Measurements from ENCODE around the gene TTLL10.

- TF ChIP-seq, protein P1, sequence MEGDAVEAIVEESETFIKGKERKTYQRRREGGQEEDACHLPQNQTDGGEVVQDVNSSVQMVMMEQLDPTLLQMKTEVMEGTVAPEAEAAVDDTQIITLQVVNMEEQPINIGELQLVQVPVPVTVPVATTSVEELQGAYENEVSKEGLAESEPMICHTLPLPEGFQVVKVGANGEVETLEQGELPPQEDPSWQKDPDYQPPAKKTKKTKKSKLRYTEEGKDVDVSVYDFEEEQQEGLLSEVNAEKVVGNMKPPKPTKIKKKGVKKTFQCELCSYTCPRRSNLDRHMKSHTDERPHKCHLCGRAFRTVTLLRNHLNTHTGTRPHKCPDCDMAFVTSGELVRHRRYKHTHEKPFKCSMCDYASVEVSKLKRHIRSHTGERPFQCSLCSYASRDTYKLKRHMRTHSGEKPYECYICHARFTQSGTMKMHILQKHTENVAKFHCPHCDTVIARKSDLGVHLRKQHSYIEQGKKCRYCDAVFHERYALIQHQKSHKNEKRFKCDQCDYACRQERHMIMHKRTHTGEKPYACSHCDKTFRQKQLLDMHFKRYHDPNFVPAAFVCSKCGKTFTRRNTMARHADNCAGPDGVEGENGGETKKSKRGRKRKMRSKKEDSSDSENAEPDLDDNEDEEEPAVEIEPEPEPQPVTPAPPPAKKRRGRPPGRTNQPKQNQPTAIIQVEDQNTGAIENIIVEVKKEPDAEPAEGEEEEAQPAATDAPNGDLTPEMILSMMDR (conservative IDR thresholded peaks at IDR 0.05; ENCODE audit: low read length) = no peak
- TF ChIP-seq EZH2phosphoT487 (IDR thresholded peaks at IDR 0.05; ENCODE audit: borderline replicate concordance) = no peak
Measured at GRCh38 chr1:1130206-1131120, 43.2 kb upstream of the TTLL10 start.

Measured in Loucy (cell line).